Measurements from ENCODE around the gene MFSD11. TPM values are rescaled to one million over a fixed set of nuclear protein-coding genes. Genes with fewer than 3 reads are reported as not detected.

Gene MFSD11
- total and polyA plus RNA-seq, 2 of the 4 experiments (the other 2 are of a cell fraction), result 12.3 to 16.1 TPM

GRCh38 chr17:76735006-76735405 is 2.9 kb upstream of the MFSD11 start:
- no peaks in the 10 kb centered on the region for H3K9me3 ChIP-seq (ENCODE audit: control insufficient read depth, insufficient read depth, low read length)
- H4K91ac ChIP-seq (ENCODE audit: insufficient read depth, low read depth, low read length), result no peak overlapping the region
- H2BK15ac ChIP-seq (ENCODE audit: low read depth, low read length), result no peak overlapping the region
- TF ChIP-seq CHD1 (IDR thresholded peaks at IDR 0.05; ENCODE audit: low read depth, low read length) (no peak), FOS (IDR thresholded peaks at IDR 0.05; ENCODE audit: low read depth, low read length) (no peak), NFE2L2 (IDR thresholded peaks at IDR 0.05; ENCODE audit: low read depth, low read length) (no peak), MXI1 (IDR thresholded peaks at IDR 0.05; ENCODE audit: borderline replicate concordance, low read depth, low read length) (peak; percentile 62; the same call in 1 of the 2 replicates)
- no peaks in the 10 kb centered on the region for H3K9me1 ChIP-seq (ENCODE audit: insufficient read depth, low read length)
- H3K18ac ChIP-seq (ENCODE audit: low read depth, low read length), result no peak overlapping the region
- H2BK5ac ChIP-seq (ENCODE audit: low read depth, low read length, poor library complexity, severe bottlenecking), result peak overlapping the region; percentile 63
- H3K27ac ChIP-seq (ENCODE audit: insufficient read depth, low read length), result no peak overlapping the region
- peaks cover 26% of the 10 kb centered on the region for H3K36me3 ChIP-seq (ENCODE audit: control insufficient read depth, insufficient read depth, low read length)
- H3K79me1 ChIP-seq (ENCODE audit: low read depth in 1 of 2, low read length in 2 of 2), result peaks cover 18 to 29% of the 10 kb centered on the region in 2 experiments
- POLR2A ChIA-PET (ENCODE audit: unreplicated experiment), result no interaction called here
- dilution Hi-C loops (cut with HindIII; ENCODE audit: low sequenced_read_pairs, unreplicated experiment) (no loop called here), in situ Hi-C loops (cut with MboI; ENCODE audit: low sequenced_read_pairs) (no loop called here), intact Hi-C loops (cut with micrococcal nuclease) (loop anchor here (1.0 to 5.0 kb wide), 2 partner anchors 8 to 322 kb away; no protein-coding TSS in a partner anchor)
- no peak overlapping the region for H2BK120ac ChIP-seq (ENCODE audit: low read depth, low read length)
- H2AK5ac ChIP-seq (ENCODE audit: low read depth, low read length), result no peak overlapping the region
- H4K8ac ChIP-seq (ENCODE audit: low read depth in 2 of 2, low read length in 2 of 2), result 0 out of 4 replicates have a peak overlapping the region, but pooled peaks of 1 of the 2 experiments have one; percentile 29
- H2AK9ac ChIP-seq (replicated peaks; ENCODE audit: low read depth, low read length, poor library complexity), result no peak overlapping the region
- no peak overlapping the region for H2AFZ ChIP-seq (replicated peaks; ENCODE audit: low read length, poor library complexity)
- WGBS, 2 experiments (ENCODE audit: extremely low coverage in 2 of 2, insufficient read length in 1 of 2), result no CpG with 5 or more reads among the region's 5 CpGs
- H3K4me2 ChIP-seq (ENCODE audit: low read depth, low read length), result peak overlapping the region; percentile 63
- peak overlapping the region; percentile 89 for H3K4me3 ChIP-seq (ENCODE audit: insufficient read depth, low read depth, low read length)
- H3K23ac ChIP-seq (ENCODE audit: low read depth, low read length), result peak overlapping the region; percentile 52
- no peak overlapping the region for H3K56ac ChIP-seq (ENCODE audit: extremely low read depth, insufficient read depth, low read length)
- ATAC-seq (ENCODE audit: low read depth) (no peak), DNase-seq (peak; percentile 53)
- H4K20me1 ChIP-seq (ENCODE audit: insufficient read depth, low read length), result peaks cover 42% of the 10 kb centered on the region
- peaks cover 2% of the 10 kb centered on the region; the same call in 1 of the 2 replicates for H3K4me1 ChIP-seq (ENCODE audit: control insufficient read depth, insufficient read depth, low read length)
- peak overlapping the region; percentile 3; the same call in 1 of the 2 replicates for H3K4ac ChIP-seq (ENCODE audit: low read depth, low read length)
- BruUV-seq (replicated peaks), result no TSS peak
- H3K14ac ChIP-seq (replicated peaks; ENCODE audit: low read depth, low read length), result 0 out of 2 replicates have a peak overlapping the region, but pooled peaks have one; percentile 14
- CTCF ChIA-PET, result interaction anchor here (0.6 to 0.7 kb wide), 3 partner anchors 47 to 553 kb away, joined by 3 to 5 read pairs (median 4); no protein-coding TSS in a partner anchor
- peak overlapping the region; percentile 25; the same call in 1 of the 2 replicates for H4K5ac ChIP-seq (ENCODE audit: low read depth, low read length)
- H3K27me3 ChIP-seq (ENCODE audit: control insufficient read depth, insufficient read depth, low read length), result no peaks in the 10 kb centered on the region
- no peak overlapping the region for H2BK20ac ChIP-seq (ENCODE audit: low read depth, low read length)
- peak overlapping the region; percentile 83; the same call in 1 of the 2 replicates for H3K9ac ChIP-seq (ENCODE audit: low read depth, low read length)

Measured in IMR-90 (cell line).